Stimulated activated CD4-positive, alpha-beta T cell treated with anti-CD3 and anti-CD28 coated beads, Interleukin-12 subunit alpha, Interleukin-12 subunit beta, amount 100 ng/mL, for 48 hours (primary cell): ENCODE data around the gene CLIC3.
"Not testable (repeated sequence)": the region's sequence is repeated elsewhere in the genome, so short reads cannot be mapped to it uniquely, and the experiment has no call there.

Experiments
- DNase-seq, 3 donors: peaks; one replicate each; pipeline ENCODE4 v3.0.0-alpha.2; 2020; ENCODE audit warnings: low read depth in 2 of 3, low spot score in 1 of 3

Gene CLIC3

GRCh38 chr9:136996361-136997292, at the start of gene CLIC3:
Gene CLIC3, minus strand, starts transcription at chr9:136996568. Its CDS starts 25 bp downstream, at chr9:136996543.
- DNase-seq, result no peak

GRCh38 chr9:137045294-137046087, 49.1 kb upstream of the CLIC3 start:
- DNase-seq, result no peak

GRCh38 chr9:137044502-137045177, 48.3 kb upstream of the CLIC3 start:
- DNase-seq, result no peak

GRCh38 chr9:137044037-137044436, 47.7 kb upstream of the CLIC3 start:
- no peak for DNase-seq

- DNase-seq, result no peak
Measured at GRCh38 chr9:137042751-137043727, 46.7 kb upstream of the CLIC3 start.

GRCh38 chr9:137041124-137041523, 44.8 kb upstream of the CLIC3 start:
- no peak for DNase-seq

- DNase-seq, result no peak
Measured at GRCh38 chr9:137040568-137040967, 44.2 kb upstream of the CLIC3 start.

GRCh38 chr9:137039611-137040366, 43.4 kb upstream of the CLIC3 start:
- DNase-seq, result no peak

- no peak for DNase-seq
Measured at GRCh38 chr9:137038916-137039315, 42.5 kb upstream of the CLIC3 start.

- no peak for DNase-seq
Measured at GRCh38 chr9:137037483-137037882, 41.1 kb upstream of the CLIC3 start.

- DNase-seq, result no peak
Measured at GRCh38 chr9:137037035-137037434, 40.7 kb upstream of the CLIC3 start.

- no peak for DNase-seq
Measured at GRCh38 chr9:137035937-137036336, 39.6 kb upstream of the CLIC3 start.

- no peak for DNase-seq
Measured at GRCh38 chr9:137035507-137035834, 39.1 kb upstream of the CLIC3 start.

GRCh38 chr9:137034709-137035506, 38.5 kb upstream of the CLIC3 start:
- peak; percentile 77 to 87 (median 83) for DNase-seq

- no peak for DNase-seq
Measured at GRCh38 chr9:137034039-137034708, 37.8 kb upstream of the CLIC3 start.

- DNase-seq, result not testable (repeated sequence)
Measured at GRCh38 chr9:137033481-137033880, 37.1 kb upstream of the CLIC3 start.

- no peak for DNase-seq
Measured at GRCh38 chr9:137032858-137033257, 36.5 kb upstream of the CLIC3 start.

- no peak for DNase-seq
Measured at GRCh38 chr9:137031904-137032640, 35.7 kb upstream of the CLIC3 start, which contains the start of gene FUT7. Gene FUT7, minus strand, starts transcription at chr9:137032088. Its CDS starts 97 bp downstream, at chr9:137031991.
